Activated CD8-positive, alpha-beta memory T cell treated with anti-CD3 and anti-CD28 coated beads, Interleukin-2, amount 10 ng/mL, durations not matched to agents 7 days and 5 days (primary cell): Measurements from ENCODE around the gene TBC1D1. TPM values are rescaled to one million over a fixed set of nuclear protein-coding genes. Genes with fewer than 3 reads are reported as not detected.

Source experiments
- ATAC-seq: fragments of 150-1000 bp; cut with Tn5 transposase; one replicate; pipeline ENCODE4 v1.10.0; 2021; ENCODE audit warnings: moderate library complexity
- CTCF ChIA-PET: fragments of 350-600 bp; sonication (Branson Sonifier 250); formaldehyde crosslinking; loops from one replicate; lab custom pipeline; 2021; ENCODE audit warnings: antibody characterized with exemption; lab: Charles Lee
- DNase-seq: peaks from one replicate; pipeline ENCODE4 v3.0.0-alpha.2; 2020
- H3K27ac Mint-ChIP-seq: one replicate; pipeline ENCODE4 v1.8.0; 2021; ENCODE audit warnings: mild to moderate bottlenecking, mixed read lengths
- H3K27me3 Mint-ChIP-seq: one replicate; pipeline ENCODE4 v1.8.0; 2021; ENCODE audit warnings: mixed read lengths
- H3K36me3 Mint-ChIP-seq: one replicate; pipeline ENCODE4 v1.8.0; 2021; ENCODE audit warnings: mild to moderate bottlenecking, mixed read lengths
- H3K4me1 Mint-ChIP-seq: one replicate; pipeline ENCODE4 v1.8.0; 2021; ENCODE audit warnings: mixed read lengths
- H3K4me3 Mint-ChIP-seq: one replicate; pipeline ENCODE4 v1.8.0; 2021; ENCODE audit warnings: mild to moderate bottlenecking, moderate library complexity, mixed read lengths
- H3K9me3 Mint-ChIP-seq: one replicate; pipeline ENCODE4 v1.8.0; 2022; ENCODE audit warnings: low read depth, mixed read lengths
- total RNA-seq, 2 experiments: library from RNA; stranded (reverse); gene quantifications; one replicate each; pipeline ENCODE4 v1.2.3, GENCODE V29; 2021

TBC1D1 gene
- total RNA-seq: 10 to 100 TPM; 62.9 to 72.2 TPM

- H3K36me3 Mint-ChIP-seq: peaks cover 14% of the 10 kb centered on the region
- H3K4me3 Mint-ChIP-seq: peak within 1 kb of the TSS; percentile 87
- ATAC-seq (peak; percentile 45), DNase-seq (peak; percentile 66)
- peak within 1 kb of the TSS; percentile 91 for H3K27ac Mint-ChIP-seq
- H3K9me3 Mint-ChIP-seq: no peaks in the 10 kb centered on the region
- peaks cover 6% of the 10 kb centered on the region for H3K27me3 Mint-ChIP-seq
- CTCF ChIA-PET: interaction anchor here (1.0 to 2.3 kb wide), 4 partner anchors 24 to 87 kb away, joined by 3 to 11 read pairs (median 4); partner anchors contain the start of gene PGM2
- H3K4me1 Mint-ChIP-seq: peaks cover 32% of the 10 kb centered on the region
Observed at GRCh38 chr4:37890801-37891259, at the start of gene TBC1D1. TBC1D1 (plus strand) TSS chr4:37891084; CDS start chr4:37902096, 11,012 bp downstream.

DNA sequence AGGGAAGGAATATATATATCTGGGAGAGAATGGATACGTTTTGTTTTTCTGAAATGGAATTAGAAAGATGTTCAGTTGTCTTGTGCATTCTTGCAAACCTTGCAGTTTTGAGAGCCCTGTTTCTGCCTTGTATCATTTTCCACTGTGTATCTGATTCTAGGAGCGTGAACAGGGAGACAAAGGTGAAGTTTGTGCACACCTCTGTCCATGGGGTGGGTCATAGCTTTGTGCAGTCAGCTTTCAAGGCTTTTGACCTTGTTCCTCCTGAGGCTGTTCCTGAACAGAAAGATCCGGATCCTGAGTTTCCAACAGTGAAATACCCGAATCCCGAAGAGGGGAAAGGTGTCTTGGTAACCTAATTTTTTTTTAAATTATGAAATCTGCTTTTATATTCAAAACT is 46.7 kb upstream of the TBC1D1 start:
- no peak for ATAC-seq
- H3K27ac Mint-ChIP-seq: no peak overlapping the region
- H3K36me3 Mint-ChIP-seq: peaks cover 43% of the 10 kb centered on the region
- H3K4me1 Mint-ChIP-seq: no peaks in the 10 kb centered on the region
- CTCF ChIA-PET: no interaction called here
- H3K4me3 Mint-ChIP-seq: no peak overlapping the region
- no peaks in the 10 kb centered on the region for H3K27me3 Mint-ChIP-seq
- no peaks in the 10 kb centered on the region for H3K9me3 Mint-ChIP-seq
- DNase-seq: no peak

GRCh38 chr4:37845201-37845600 is 45.7 kb upstream of the TBC1D1 start:
- Mint-ChIP-seq H3K4me3 (no peak overlapping the region), H3K27ac (no peak overlapping the region), H3K36me3 (peaks cover 40% of the 10 kb centered on the region), H3K9me3 (no peaks in the 10 kb centered on the region), H3K4me1 (no peaks in the 10 kb centered on the region), H3K27me3 (no peaks in the 10 kb centered on the region)
- CTCF ChIA-PET: no interaction called here
- DNase-seq: no peak
- ATAC-seq: no peak

GRCh38 chr4:37847311-37847884 is 43.5 kb upstream of the TBC1D1 start:
- H3K4me3 Mint-ChIP-seq: no peak overlapping the region
- no peak for ATAC-seq

GRCh38 chr4:37852376-37852775 is 38.5 kb upstream of the TBC1D1 start:
- H3K4me3 Mint-ChIP-seq: no peak overlapping the region
- ATAC-seq: no peak
- H3K36me3 Mint-ChIP-seq: peaks cover 34% of the 10 kb centered on the region
- DNase-seq: no peak
- no peak overlapping the region for H3K27ac Mint-ChIP-seq
- H3K9me3 Mint-ChIP-seq: no peaks in the 10 kb centered on the region
- no peaks in the 10 kb centered on the region for H3K27me3 Mint-ChIP-seq
- CTCF ChIA-PET: no interaction called here
- H3K4me1 Mint-ChIP-seq: no peaks in the 10 kb centered on the region

More at GRCh38 chr4:37847311-37847884, 43.5 kb upstream of the TBC1D1 start:
- Mint-ChIP-seq H3K27me3 (no peaks in the 10 kb centered on the region), H3K36me3 (peaks cover 40% of the 10 kb centered on the region), H3K27ac (no peak overlapping the region), H3K4me1 (no peaks in the 10 kb centered on the region), H3K9me3 (no peaks in the 10 kb centered on the region)
- no peak for DNase-seq
- CTCF ChIA-PET: no interaction called here

- no peaks in the 10 kb centered on the region for H3K27me3 Mint-ChIP-seq
- no peak for DNase-seq
- H3K9me3 Mint-ChIP-seq: no peaks in the 10 kb centered on the region
- CTCF ChIA-PET: interaction anchor here (0.8 to 1.1 kb wide), 2 partner anchors 16 to 55 kb away, joined by 3 read pairs; no protein-coding TSS in a partner anchor
- H3K36me3 Mint-ChIP-seq: peaks cover 30% of the 10 kb centered on the region
- no peak overlapping the region for H3K27ac Mint-ChIP-seq
- H3K4me1 Mint-ChIP-seq: no peaks in the 10 kb centered on the region
- ATAC-seq: no peak
- no peak overlapping the region for H3K4me3 Mint-ChIP-seq
Observed at GRCh38 chr4:37858112-37858511, 32.8 kb upstream of the TBC1D1 start.

DNA sequence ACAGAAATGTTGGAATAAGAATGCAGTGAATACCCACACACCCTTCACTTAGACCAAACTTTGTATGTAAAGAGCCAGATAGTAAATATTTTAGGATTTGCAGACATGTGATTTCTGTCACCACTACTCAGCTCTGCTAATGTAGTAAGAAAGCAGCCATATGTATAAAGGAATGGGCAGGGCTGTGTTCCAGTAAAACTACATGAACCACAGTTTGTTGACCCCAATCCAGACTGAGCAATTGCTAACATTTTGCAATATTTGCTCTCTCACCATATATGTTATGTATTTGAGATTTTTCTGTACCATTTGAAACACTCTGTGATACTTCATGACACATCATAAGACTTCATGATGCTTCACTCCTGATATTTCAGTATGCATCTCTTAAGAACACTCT is 32.0 kb upstream of the TBC1D1 start:
- H3K36me3 Mint-ChIP-seq: peaks cover 28% of the 10 kb centered on the region
- no peaks in the 10 kb centered on the region for H3K4me1 Mint-ChIP-seq
- no peak overlapping the region for H3K27ac Mint-ChIP-seq
- no peaks in the 10 kb centered on the region for H3K27me3 Mint-ChIP-seq
- CTCF ChIA-PET: no interaction called here
- ATAC-seq (no peak), DNase-seq (no peak)
- no peak overlapping the region for H3K4me3 Mint-ChIP-seq
- no peaks in the 10 kb centered on the region for H3K9me3 Mint-ChIP-seq

DNA sequence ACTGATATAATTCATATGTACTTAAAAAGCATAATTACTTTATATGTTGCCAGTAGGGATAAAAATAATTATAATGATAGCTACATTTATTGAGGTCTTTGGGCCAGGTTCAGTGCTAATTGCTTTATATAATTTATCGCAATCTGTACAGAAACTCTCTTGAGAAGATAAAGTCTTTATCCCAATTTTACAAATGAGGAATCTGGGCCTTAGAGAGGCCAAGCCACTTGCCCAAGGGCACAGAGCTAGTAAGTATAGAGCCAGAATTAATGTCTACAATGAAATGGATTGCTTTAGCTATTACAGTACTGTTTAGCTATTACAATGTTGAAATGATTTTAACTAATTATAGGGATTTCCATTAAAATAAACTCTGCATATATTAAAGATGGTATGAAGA is 30.6 kb upstream of the TBC1D1 start:
- no peak for ATAC-seq
- peaks cover 26% of the 10 kb centered on the region for H3K36me3 Mint-ChIP-seq
- no peaks in the 10 kb centered on the region for H3K9me3 Mint-ChIP-seq
- no peak overlapping the region for H3K4me3 Mint-ChIP-seq
- H3K4me1 Mint-ChIP-seq: no peaks in the 10 kb centered on the region
- H3K27me3 Mint-ChIP-seq: no peaks in the 10 kb centered on the region
- CTCF ChIA-PET: interaction anchor here (1.4 kb wide), 1 partner anchor 26 kb away, joined by 4 read pairs; no protein-coding TSS in a partner anchor
- no peak for DNase-seq
- no peak overlapping the region for H3K27ac Mint-ChIP-seq

- H3K27me3 Mint-ChIP-seq: no peaks in the 10 kb centered on the region
- H3K27ac Mint-ChIP-seq: no peak overlapping the region
- ATAC-seq (no peak), DNase-seq (no peak)
- peaks cover 33% of the 10 kb centered on the region for H3K36me3 Mint-ChIP-seq
- H3K9me3 Mint-ChIP-seq: no peaks in the 10 kb centered on the region
- CTCF ChIA-PET: no interaction called here
- H3K4me3 Mint-ChIP-seq: no peak overlapping the region
- no peaks in the 10 kb centered on the region for H3K4me1 Mint-ChIP-seq
Observed at GRCh38 chr4:37862961-37863360, 27.9 kb upstream of the TBC1D1 start.

DNA sequence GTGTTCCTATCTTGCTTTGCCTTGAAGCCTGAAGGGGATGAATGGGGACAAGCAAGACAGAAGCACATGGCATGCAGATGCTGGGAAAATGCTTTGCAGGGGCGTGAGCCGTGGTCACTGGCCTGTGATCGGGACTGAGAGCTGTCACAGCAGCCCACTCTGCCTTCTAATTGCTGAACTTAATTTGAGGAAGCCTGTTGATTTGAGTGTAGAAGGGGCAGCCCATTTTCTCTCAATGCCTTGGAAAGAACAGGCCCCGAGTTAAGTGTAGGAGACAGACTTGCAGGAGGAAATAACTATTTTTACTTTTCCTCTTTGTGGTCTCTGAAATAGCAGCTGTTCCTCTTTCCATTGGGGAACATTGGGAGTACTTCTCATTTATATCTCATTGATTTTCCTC is 26.1 kb upstream of the TBC1D1 start:
- CTCF ChIA-PET: no interaction called here
- no peak overlapping the region for H3K27ac Mint-ChIP-seq
- peaks cover 36% of the 10 kb centered on the region for H3K36me3 Mint-ChIP-seq
- H3K27me3 Mint-ChIP-seq: no peaks in the 10 kb centered on the region
- ATAC-seq (no peak), DNase-seq (no peak)
- H3K4me1 Mint-ChIP-seq: no peaks in the 10 kb centered on the region
- no peaks in the 10 kb centered on the region for H3K9me3 Mint-ChIP-seq
- H3K4me3 Mint-ChIP-seq: no peak overlapping the region

- ATAC-seq (no peak), DNase-seq (no peak)
- Mint-ChIP-seq H3K36me3 (peaks cover 36% of the 10 kb centered on the region), H3K4me1 (no peaks in the 10 kb centered on the region), H3K27ac (no peak overlapping the region), H3K9me3 (no peaks in the 10 kb centered on the region), H3K27me3 (no peaks in the 10 kb centered on the region), H3K4me3 (no peak overlapping the region)
- CTCF ChIA-PET: no interaction called here
Observed at GRCh38 chr4:37865450-37865849, 25.4 kb upstream of the TBC1D1 start.

GRCh38 chr4:37867102-37867501 is 23.8 kb upstream of the TBC1D1 start:
- DNase-seq (no peak), ATAC-seq (no peak)
- Mint-ChIP-seq H3K4me3 (no peak overlapping the region), H3K27ac (no peak overlapping the region), H3K9me3 (no peaks in the 10 kb centered on the region), H3K27me3 (no peaks in the 10 kb centered on the region), H3K36me3 (peaks cover 32% of the 10 kb centered on the region), H3K4me1 (peaks cover 5% of the 10 kb centered on the region)
- CTCF ChIA-PET: interaction anchor here (1.0 to 1.3 kb wide), 2 partner anchors 24 to 33 kb away, joined by 3 to 4 read pairs; no protein-coding TSS in a partner anchor

- ATAC-seq (no peak), DNase-seq (no peak)
- no peak overlapping the region for H3K4me3 Mint-ChIP-seq
- H3K9me3 Mint-ChIP-seq: no peaks in the 10 kb centered on the region
- H3K27ac Mint-ChIP-seq: no peak overlapping the region
- CTCF ChIA-PET: interaction anchor here (1.7 kb wide), 1 partner anchor 19 kb away, joined by 3 read pairs; no protein-coding TSS in a partner anchor
- H3K4me1 Mint-ChIP-seq: peaks cover 13% of the 10 kb centered on the region
- peaks cover 30% of the 10 kb centered on the region for H3K36me3 Mint-ChIP-seq
- no peaks in the 10 kb centered on the region for H3K27me3 Mint-ChIP-seq
Observed at GRCh38 chr4:37868238-37868637, 22.6 kb upstream of the TBC1D1 start.

- H3K9me3 Mint-ChIP-seq: no peaks in the 10 kb centered on the region
- peaks cover 13% of the 10 kb centered on the region for H3K4me1 Mint-ChIP-seq
- peak overlapping the region; percentile 36 for H3K27ac Mint-ChIP-seq
- peaks cover 19% of the 10 kb centered on the region for H3K36me3 Mint-ChIP-seq
- no peak overlapping the region for H3K4me3 Mint-ChIP-seq
- H3K27me3 Mint-ChIP-seq: no peaks in the 10 kb centered on the region
- no peak for DNase-seq
- CTCF ChIA-PET: interaction anchor here (1.0 kb wide), 2 partner anchors 46 to 56 kb away, joined by 3 read pairs; partner anchors contain the start of gene PGM2
- ATAC-seq: peak; percentile 83
Observed at GRCh38 chr4:37872310-37872988, 18.4 kb upstream of the TBC1D1 start.
